Lung (tissue), 12 donors: ENCODE measurements around the gene ATP5MC2. TPM values are rescaled to one million over a fixed set of nuclear protein-coding genes. Genes with fewer than 3 reads are reported as not detected.
A peak's percentile ranks its signal among the peaks of the same experiment; 100 is the strongest.

Source experiments
- ATAC-seq: fragments of 200-7000 bp; cut with Tn5 transposase; one replicate; pipeline ENCODE4 v1.9.1; 2020; ENCODE audit warnings: moderate number of reproducible peaks; ENCODE audit not compliant: insufficient read depth, low FRiP score
- DNase-seq, 3 donors: peaks; one replicate each; pipeline ENCODE4 v3.0.0-alpha.2; 2013 to 2017
- H3K27ac ChIP-seq, 2 donors: one replicate each; pipeline ENCODE4 v1.5.1; 2013; ENCODE audit warnings: mild to moderate bottlenecking in 2 of 2, moderate library complexity in 2 of 2, control low read depth in 1 of 2, inconsistent platforms in 1 of 2, low read depth in 1 of 2, low read length in 1 of 2
- H3K27me3 ChIP-seq, 3 donors: one replicate each; pipeline ENCODE4 v1.5.1; 2013; ENCODE audit warnings: low read length in 2 of 3; ENCODE audit not compliant: control insufficient read depth in 3 of 3, insufficient read depth in 3 of 3
- H3K36me3 ChIP-seq, 4 donors: one replicate each; pipeline ENCODE4 v1.5.1; 2013; ENCODE audit warnings: low read length in 4 of 4, mild to moderate bottlenecking in 1 of 4, moderate library complexity in 1 of 4; ENCODE audit not compliant: control insufficient read depth in 4 of 4, insufficient read depth in 4 of 4
- H3K4me1 ChIP-seq, 5 donors: one replicate each; pipeline ENCODE4 v1.5.1; 2013; ENCODE audit warnings: low read length in 5 of 5, mild to moderate bottlenecking in 2 of 5, moderate library complexity in 1 of 5; ENCODE audit not compliant: control insufficient read depth in 5 of 5, insufficient read depth in 5 of 5
- H3K4me3 ChIP-seq: one replicate; pipeline ENCODE4 v1.5.1; 2013; ENCODE audit warnings: mild to moderate bottlenecking, control low read depth, moderate library complexity
- H3K9ac ChIP-seq, 2 donors: one replicate each; pipeline ENCODE4 v1.5.1; 2013; ENCODE audit warnings: low read length in 2 of 2, control low read depth in 1 of 2; ENCODE audit not compliant: insufficient read depth in 1 of 2
- H3K9me3 ChIP-seq, 4 donors: one replicate each; pipeline ENCODE4 v1.5.1; 2013; ENCODE audit warnings: low read length in 3 of 4, mild to moderate bottlenecking in 1 of 4, moderate library complexity in 1 of 4; ENCODE audit not compliant: control insufficient read depth in 4 of 4, insufficient read depth in 3 of 4
- WGBS, 2 donors: extraction: QIAGEN DNeasy Blood & Tissue Kit; methylation state at CpG; one replicate each; pipeline ENCODE4 v1.1.7; 2013; 5-methylcytosine and 5-hydroxymethylcytosine counted together
- polyA plus RNA-seq, 2 donors: library from polyadenylated mRNA; stranded (reverse); fragments of 200-250 nt; gene quantifications; one replicate each; pipeline ENCODE4 v1.2.1, GENCODE V29; 2013
- total RNA-seq, 2 donors: library from RNA; depleted of rRNA in 1 of 2; stranded (reverse); fragments of >200 nt in 1 of 2; gene quantifications; one replicate each; pipeline ENCODE4 v1.2.1, GENCODE V29; 2014 to 2021
- TF ChIP-seq, protein P1 (sequence below): IDR thresholded peaks from 2 replicates; pipeline ENCODE4 v1.5.1; 2012; ENCODE audit warnings: mild to moderate bottlenecking; ENCODE audit errors: control extremely low read depth, extremely low read depth
- donor health status: control.
- donor health status: control.
- donor health status: Bipolar disorder and iron deficiency.
- donor health status: healthy.
- donor health status: DM: yes; HTN: yes; CAD: no.

ATP5MC2 gene
- total and polyA plus RNA-seq, 4 donors = 143 to 582 (median 320) TPM

DNA sequence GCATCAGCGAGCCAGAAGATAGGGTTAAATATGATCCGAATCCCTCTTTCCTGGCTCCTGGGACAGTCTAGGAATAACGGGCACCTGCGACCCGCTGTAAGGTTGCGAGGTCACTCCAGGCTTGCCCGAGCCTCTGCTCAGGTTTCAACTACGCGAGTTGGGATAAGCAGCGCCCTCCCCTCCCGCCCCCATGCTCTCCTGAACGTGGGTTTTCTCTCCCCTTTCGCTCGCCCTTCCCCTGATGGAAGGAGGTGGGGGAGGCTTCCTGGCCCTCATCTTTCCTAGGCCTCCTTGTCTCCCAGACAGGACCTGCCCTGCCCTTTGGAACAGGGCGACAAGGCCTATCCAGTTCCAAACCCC lies 753 bp upstream of the ATP5MC2 start:
- Histone ChIP-seq H3K9ac (peak overlapping the region in 1 of 2 donors; percentile 95), H3K4me3 (no peak overlapping the region), H3K36me3 (peaks cover 2 to 19% (median 12%) of the 10 kb centered on the region in 4 donors), H3K27me3 (no peaks in the 10 kb centered on the region), H3K9me3 (no peaks in the 10 kb centered on the region), H3K27ac (peak overlapping the region; percentile 86 to 97), H3K4me1 (peaks cover 5 to 32% (median 6%) of the 10 kb centered on the region in 5 donors)
- 4 to 5% methylated on average over 15 of the region's 15 CpGs for WGBS, 2 donors
- ATAC-seq (peak; percentile 2), DNase-seq (peak in 2 of 3 donors; percentile 69 to 72)
- TF ChIP-seq, protein P1, sequence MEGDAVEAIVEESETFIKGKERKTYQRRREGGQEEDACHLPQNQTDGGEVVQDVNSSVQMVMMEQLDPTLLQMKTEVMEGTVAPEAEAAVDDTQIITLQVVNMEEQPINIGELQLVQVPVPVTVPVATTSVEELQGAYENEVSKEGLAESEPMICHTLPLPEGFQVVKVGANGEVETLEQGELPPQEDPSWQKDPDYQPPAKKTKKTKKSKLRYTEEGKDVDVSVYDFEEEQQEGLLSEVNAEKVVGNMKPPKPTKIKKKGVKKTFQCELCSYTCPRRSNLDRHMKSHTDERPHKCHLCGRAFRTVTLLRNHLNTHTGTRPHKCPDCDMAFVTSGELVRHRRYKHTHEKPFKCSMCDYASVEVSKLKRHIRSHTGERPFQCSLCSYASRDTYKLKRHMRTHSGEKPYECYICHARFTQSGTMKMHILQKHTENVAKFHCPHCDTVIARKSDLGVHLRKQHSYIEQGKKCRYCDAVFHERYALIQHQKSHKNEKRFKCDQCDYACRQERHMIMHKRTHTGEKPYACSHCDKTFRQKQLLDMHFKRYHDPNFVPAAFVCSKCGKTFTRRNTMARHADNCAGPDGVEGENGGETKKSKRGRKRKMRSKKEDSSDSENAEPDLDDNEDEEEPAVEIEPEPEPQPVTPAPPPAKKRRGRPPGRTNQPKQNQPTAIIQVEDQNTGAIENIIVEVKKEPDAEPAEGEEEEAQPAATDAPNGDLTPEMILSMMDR = no peak

DNA sequence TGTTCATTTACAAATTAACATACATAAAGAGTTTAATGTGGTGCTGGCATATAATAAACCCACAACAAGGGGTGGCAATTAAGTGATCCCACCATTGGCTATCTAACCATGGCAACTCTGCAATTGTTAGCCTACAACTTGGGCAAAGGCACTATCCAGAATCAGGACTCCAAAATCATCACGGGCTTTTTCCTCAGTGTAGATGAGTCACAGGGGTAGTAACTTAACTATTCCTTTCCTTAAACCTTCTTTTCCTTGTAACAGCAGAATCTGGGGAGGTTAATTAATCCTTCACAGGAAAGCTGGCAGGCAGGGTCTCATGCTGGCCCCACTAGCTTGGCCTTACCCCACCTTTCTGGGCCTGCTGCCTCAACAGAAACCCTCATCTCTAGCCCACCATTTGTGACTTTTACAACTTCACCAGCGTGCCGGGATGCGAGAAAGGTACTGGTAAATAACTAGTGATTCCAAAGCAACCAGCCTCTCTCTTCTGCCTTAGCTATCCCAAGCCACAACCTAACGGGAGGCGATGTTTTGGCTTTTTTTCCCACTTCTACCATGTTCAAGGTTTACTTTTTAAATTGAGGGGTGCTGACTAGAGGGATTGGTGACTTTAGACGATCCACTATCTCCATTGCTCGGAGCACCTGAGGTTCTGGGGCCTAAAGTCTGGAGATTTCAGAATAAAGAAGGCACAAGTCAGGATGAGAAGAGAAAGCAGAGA lies 744 bp downstream of the ATP5MC2 start:
- 30 to 48% methylated on average over 8 of the region's 8 CpGs for WGBS, 2 donors
- no peak for ATAC-seq
- Histone ChIP-seq H3K4me1 (peaks cover 5 to 32% (median 9%) of the 10 kb centered on the region in 5 donors), H3K36me3 (peaks cover 9 to 28% (median 18%) of the 10 kb centered on the region in 4 donors), H3K4me3 (peak overlapping the region; percentile 63), H3K9ac (peak overlapping the region; percentile 82 to 94), H3K9me3 (no peaks in the 10 kb centered on the region), H3K27me3 (no peaks in the 10 kb centered on the region), H3K27ac (peak overlapping the region; percentile 87 to 96)
- TF ChIP-seq, protein P1 = no peak
- no peak for DNase-seq

DNA sequence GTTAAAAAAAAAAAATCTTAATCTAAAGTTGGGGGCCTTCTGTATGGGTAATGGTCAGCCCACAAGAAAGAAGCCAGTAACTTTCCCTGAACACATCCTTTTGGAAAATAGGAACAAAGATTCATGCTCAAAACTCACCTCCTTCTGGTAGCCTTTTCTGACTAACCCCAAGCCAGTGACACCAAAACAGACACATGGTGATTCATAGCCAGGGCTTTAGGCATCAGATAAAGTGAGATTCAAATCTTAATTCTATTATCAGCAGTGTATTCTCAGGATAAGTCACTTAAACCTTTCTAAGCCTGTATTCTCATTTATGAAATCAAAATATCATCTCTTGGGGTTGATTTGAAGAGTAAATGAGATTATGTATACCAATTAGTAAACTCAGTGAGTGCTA lies 4.9 kb downstream of the ATP5MC2 start:
- peaks cover 20 to 51% (median 36%) of the 10 kb centered on the region in 4 donors for H3K36me3 ChIP-seq
- no peak for DNase-seq
- H3K4me3 ChIP-seq = no peak overlapping the region
- ATAC-seq = no peak
- no peaks in the 10 kb centered on the region for H3K9me3 ChIP-seq
- H3K27ac ChIP-seq = no peak overlapping the region
- H3K27me3 ChIP-seq = no peaks in the 10 kb centered on the region
- no peak overlapping the region for H3K9ac ChIP-seq
- peaks cover 2 to 10% (median 5%) of the 10 kb centered on the region in 5 donors for H3K4me1 ChIP-seq
- TF ChIP-seq, protein P1 = no peak
